Fibroblast of villous mesenchyme (primary cell): Measurements from ENCODE around the gene RMND5B. TPM values are rescaled to one million over a fixed set of nuclear protein-coding genes. Genes with fewer than 3 reads are reported as not detected.

Experiments
- DNase-seq: peaks from one replicate; pipeline ENCODE4 v3.0.0-alpha.2; 2010; ENCODE audit warnings: low read depth
- H3K4me3 ChIP-seq: 2 replicates; pipeline ENCODE4 v1.5.1; 2011; ENCODE audit warnings: low read depth, mild to moderate bottlenecking, low read length
- CTCF ChIP-seq: IDR thresholded peaks from 2 replicates; pipeline ENCODE4 v1.5.1; 2012; ENCODE audit warnings: low read depth, mild to moderate bottlenecking, low read length; ENCODE audit not compliant: insufficient read depth
- total RNA-seq: library from RNA; depleted of rRNA; stranded (reverse); fragments of >200 nt; gene quantifications from 2 replicates; pipeline ENCODE4 v1.2.3, GENCODE V29; 2012

RMND5B gene
- total RNA-seq, 1 donor, result 22.0 TPM

- no peak for DNase-seq
- no peak overlapping the region for H3K4me3 ChIP-seq
- no peak for TF ChIP-seq CTCF
Observed at GRCh38 chr5:178117923-178118701, 12.7 kb upstream of the RMND5B start.

- DNase-seq, result no peak
- no peak for TF ChIP-seq CTCF
- H3K4me3 ChIP-seq, result no peak overlapping the region
Observed at GRCh38 chr5:178119915-178120606, 10.8 kb upstream of the RMND5B start.

GRCh38 chr5:178120607-178121357 lies 10.0 kb upstream of the RMND5B start:
- DNase-seq, result peak; percentile 76
- peak; percentile 47 for TF ChIP-seq CTCF
- H3K4me3 ChIP-seq, result peak overlapping the region; percentile 35

GRCh38 chr5:178121391-178122276 lies 9.2 kb upstream of the RMND5B start:
- DNase-seq, result peak; percentile 9
- TF ChIP-seq CTCF, result no peak
- peak overlapping the region; percentile 35 for H3K4me3 ChIP-seq

GRCh38 chr5:178122346-178122745 lies 8.5 kb upstream of the RMND5B start:
- H3K4me3 ChIP-seq, result no peak overlapping the region
- no peak for TF ChIP-seq CTCF
- no peak for DNase-seq
